HepG2 (cell line): Measurements from ENCODE around the gene RUNDC1. TPM values are rescaled to one million over a fixed set of nuclear protein-coding genes. Genes with fewer than 3 reads are reported as not detected.

Experiments
- ARID5B ChIP-seq: IDR thresholded peaks from 2 replicates; pipeline ENCODE4 v1.4.0; 2020; ENCODE audit warnings: mild to moderate bottlenecking, missing genetic modification reagents
- CENPX ChIP-seq: sonication (generic); formaldehyde crosslinking; IDR thresholded peaks from 2 replicates; pipeline ENCODE4 v1.9.0; 2021; ENCODE audit warnings: mild to moderate bottlenecking, missing genetic modification reagents, moderate library complexity
- IKZF4 ChIP-seq: sonication (generic); formaldehyde crosslinking; IDR thresholded peaks from 2 replicates; pipeline ENCODE4 v1.5.1; 2020; ENCODE audit warnings: borderline replicate concordance, mild to moderate bottlenecking, low read depth, missing genetic modification reagents; ENCODE audit errors: not compliant biosample characterization
- JUND ChIP-seq: sonication (generic); formaldehyde crosslinking; IDR thresholded peaks from 2 replicates; pipeline ENCODE4 v1.8.0; 2022; ENCODE audit warnings: mild to moderate bottlenecking, missing genetic modification reagents
- SMYD3 ChIP-seq: sonication (generic); formaldehyde crosslinking; IDR thresholded peaks from 2 replicates; pipeline ENCODE4 v1.8.1; 2023; ENCODE audit warnings: mild to moderate bottlenecking, missing genetic modification reagents
- TBX2 ChIP-seq: sonication (generic); formaldehyde crosslinking; IDR thresholded peaks from 2 replicates; pipeline ENCODE4 v1.5.0; 2020; ENCODE audit warnings: missing genetic modification reagents, mild to moderate bottlenecking, borderline replicate concordance
- TBX3 ChIP-seq: fragments of 450-650 bp; IDR thresholded peaks from 2 replicates; pipeline ENCODE4 v1.6.1; 2017; ENCODE audit warnings: antibody characterized with exemption, mild to moderate bottlenecking, inconsistent platforms, borderline replicate concordance
- U2AF2 ChIP-seq: fragments of 200-400 bp; formaldehyde crosslinking; IDR thresholded peaks from 2 replicates; pipeline ENCODE4 v1.6.1; 2017; ENCODE audit warnings: low read depth, mild to moderate bottlenecking, low read length
- ZFP82 ChIP-seq: sonication (generic); formaldehyde crosslinking; IDR thresholded peaks from 2 replicates; pipeline ENCODE4 v1.5.1; 2020; ENCODE audit warnings: mild to moderate bottlenecking, missing genetic modification reagents, borderline replicate concordance
- ZNF343 ChIP-seq: sonication (generic); formaldehyde crosslinking; IDR thresholded peaks from 2 replicates; pipeline ENCODE4 v1.4.0; 2020; ENCODE audit warnings: mild to moderate bottlenecking, missing genetic modification reagents
- ZNF660 ChIP-seq: sonication (generic); formaldehyde crosslinking; IDR thresholded peaks from 2 replicates; pipeline ENCODE4 v1.5.1; 2020; ENCODE audit warnings: mild to moderate bottlenecking, low read depth, missing genetic modification reagents, borderline replicate concordance
- polyA plus RNA-seq, 8 experiments: library from polyadenylated mRNA; depleted of rRNA in 3 of 8; stranded (reverse) in 7 of 8; unstranded in 1 of 8; fragments of >200 nt; fragmentation: Illumina TruSeq in 4 of 8; extraction: Trizol in 4 of 8; gene quantifications; 2 replicates each; pipeline versions ENCODE4 v1.2.1 to v1.2.3, GENCODE V29; 2011 to 2016; ENCODE audit warnings: low read depth in 4 of 8, missing spikeins in 1 of 8, mixed read lengths in 1 of 8; ENCODE audit not compliant: insufficient read depth in 1 of 8
- total RNA-seq, 5 experiments: library from RNA; depleted of rRNA; stranded (reverse); fragments of >200 nt; fragmentation: Illumina TruSeq; extraction: Trizol; gene quantifications; 2 replicates each; pipeline ENCODE4 v1.2.3, GENCODE V29; 2016; ENCODE audit warnings: low read depth in 1 of 5
- TF ChIP-seq, protein P1 (sequence below): sonication (generic); formaldehyde crosslinking; IDR thresholded peaks from 2 replicates; pipeline ENCODE4 v1.5.0; 2020; ENCODE audit warnings: mild to moderate bottlenecking, missing genetic modification reagents, borderline replicate concordance
- TF ChIP-seq, protein P2 (sequence below): sonication (generic); formaldehyde crosslinking; IDR thresholded peaks from 2 replicates; pipeline ENCODE4 v1.4.0; 2020; ENCODE audit warnings: mild to moderate bottlenecking, missing genetic modification reagents
- TF ChIP-seq, protein P3 (sequence below): sonication (generic); formaldehyde crosslinking; IDR thresholded peaks from 2 replicates; pipeline ENCODE4 v1.9.0; 2021; ENCODE audit warnings: missing genetic modification reagents, borderline replicate concordance

RUNDC1 gene
- total and polyA plus RNA-seq, 2 of the 13 experiments (the other 11 are each of a cell fraction or from before 2014, with no cell fraction given), result 10.3 to 11.4 TPM

GRCh38 chr17:43021741-43022512 is 41.6 kb downstream of the RUNDC1 start, which contains the start of gene VAT1 (continued):
- TF ChIP-seq, protein P1, sequence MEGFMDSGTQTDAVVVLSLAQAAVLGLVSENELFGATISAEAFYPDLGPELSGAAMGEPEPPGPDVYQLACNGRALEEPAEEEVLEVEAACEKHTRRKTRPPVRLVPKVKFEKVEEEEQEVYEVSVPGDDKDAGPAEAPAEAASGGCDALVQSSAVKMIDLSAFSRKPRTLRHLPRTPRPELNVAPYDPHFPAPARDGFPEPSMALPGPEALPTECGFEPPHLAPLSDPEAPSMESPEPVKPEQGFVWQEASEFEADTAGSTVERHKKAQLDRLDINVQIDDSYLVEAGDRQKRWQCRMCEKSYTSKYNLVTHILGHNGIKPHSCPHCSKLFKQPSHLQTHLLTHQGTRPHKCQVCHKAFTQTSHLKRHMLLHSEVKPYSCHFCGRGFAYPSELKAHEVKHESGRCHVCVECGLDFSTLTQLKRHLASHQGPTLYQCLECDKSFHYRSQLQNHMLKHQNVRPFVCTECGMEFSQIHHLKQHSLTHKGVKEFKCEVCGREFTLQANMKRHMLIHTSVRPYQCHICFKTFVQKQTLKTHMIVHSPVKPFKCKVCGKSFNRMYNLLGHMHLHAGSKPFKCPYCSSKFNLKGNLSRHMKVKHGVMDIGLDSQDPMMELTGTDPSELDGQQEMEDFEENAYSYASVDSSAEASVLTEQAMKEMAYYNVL, result peak; percentile 81
- TF ChIP-seq ARID5B (CRISPR knock-in tag) (peak; percentile 17; the same call in 1 of the 2 replicates), ZFP82 (CRISPR knock-in tag) (peak; percentile 97), SMYD3 (CRISPR knock-in tag) (peak; percentile 79), ZNF660 (CRISPR knock-in tag) (no peak), ZNF343 (CRISPR knock-in tag) (0 out of 2 replicates have a peak, but pooled peaks have one; percentile 81), TBX2 (CRISPR knock-in tag) (peak; percentile 84; the same call in 1 of the 2 replicates), IKZF4 (peak; percentile 84), TBX3 (no peak), U2AF2 (no peak), JUND (no peak), CENPX (no peak)
- TF ChIP-seq, protein P2, sequence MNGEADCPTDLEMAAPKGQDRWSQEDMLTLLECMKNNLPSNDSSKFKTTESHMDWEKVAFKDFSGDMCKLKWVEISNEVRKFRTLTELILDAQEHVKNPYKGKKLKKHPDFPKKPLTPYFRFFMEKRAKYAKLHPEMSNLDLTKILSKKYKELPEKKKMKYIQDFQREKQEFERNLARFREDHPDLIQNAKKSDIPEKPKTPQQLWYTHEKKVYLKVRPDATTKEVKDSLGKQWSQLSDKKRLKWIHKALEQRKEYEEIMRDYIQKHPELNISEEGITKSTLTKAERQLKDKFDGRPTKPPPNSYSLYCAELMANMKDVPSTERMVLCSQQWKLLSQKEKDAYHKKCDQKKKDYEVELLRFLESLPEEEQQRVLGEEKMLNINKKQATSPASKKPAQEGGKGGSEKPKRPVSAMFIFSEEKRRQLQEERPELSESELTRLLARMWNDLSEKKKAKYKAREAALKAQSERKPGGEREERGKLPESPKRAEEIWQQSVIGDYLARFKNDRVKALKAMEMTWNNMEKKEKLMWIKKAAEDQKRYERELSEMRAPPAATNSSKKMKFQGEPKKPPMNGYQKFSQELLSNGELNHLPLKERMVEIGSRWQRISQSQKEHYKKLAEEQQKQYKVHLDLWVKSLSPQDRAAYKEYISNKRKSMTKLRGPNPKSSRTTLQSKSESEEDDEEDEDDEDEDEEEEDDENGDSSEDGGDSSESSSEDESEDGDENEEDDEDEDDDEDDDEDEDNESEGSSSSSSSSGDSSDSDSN (CRISPR knock-in tag), result peak; percentile 90; the same call in 1 of the 2 replicates
- TF ChIP-seq, protein P3, sequence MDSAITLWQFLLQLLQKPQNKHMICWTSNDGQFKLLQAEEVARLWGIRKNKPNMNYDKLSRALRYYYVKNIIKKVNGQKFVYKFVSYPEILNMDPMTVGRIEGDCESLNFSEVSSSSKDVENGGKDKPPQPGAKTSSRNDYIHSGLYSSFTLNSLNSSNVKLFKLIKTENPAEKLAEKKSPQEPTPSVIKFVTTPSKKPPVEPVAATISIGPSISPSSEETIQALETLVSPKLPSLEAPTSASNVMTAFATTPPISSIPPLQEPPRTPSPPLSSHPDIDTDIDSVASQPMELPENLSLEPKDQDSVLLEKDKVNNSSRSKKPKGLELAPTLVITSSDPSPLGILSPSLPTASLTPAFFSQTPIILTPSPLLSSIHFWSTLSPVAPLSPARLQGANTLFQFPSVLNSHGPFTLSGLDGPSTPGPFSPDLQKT (CRISPR knock-in tag), result 0 out of 2 replicates have a peak, but pooled peaks have one; percentile 30
